Measurements from ENCODE around the gene BCKDHB.
A peak's percentile ranks its signal among the peaks of the same experiment; 100 is the strongest.

The BCKDHB gene

DNA sequence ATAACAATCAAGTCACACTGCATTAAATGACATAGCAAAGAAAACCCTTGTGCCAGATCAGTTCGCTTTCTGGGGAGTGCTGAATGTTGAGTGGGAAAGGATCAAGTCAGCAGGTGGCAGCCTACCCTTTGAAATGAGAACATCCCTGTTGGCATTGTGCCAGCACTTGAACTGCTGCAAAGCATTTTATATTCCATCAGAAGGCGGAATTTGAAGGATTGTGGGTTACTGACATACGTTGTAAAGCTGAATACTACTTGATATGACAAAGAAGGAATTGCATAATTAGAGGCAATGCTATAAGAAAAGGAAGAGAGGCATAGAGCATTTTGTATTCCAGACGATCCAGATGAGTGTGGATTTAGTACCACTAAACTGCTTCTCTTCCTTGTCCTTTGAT lies 26.5 kb downstream of the BCKDHB start:
- H3K4me3 ChIP-seq (ENCODE audit: low read depth, low read length): no peak overlapping the region
- TF ChIP-seq, protein P1, sequence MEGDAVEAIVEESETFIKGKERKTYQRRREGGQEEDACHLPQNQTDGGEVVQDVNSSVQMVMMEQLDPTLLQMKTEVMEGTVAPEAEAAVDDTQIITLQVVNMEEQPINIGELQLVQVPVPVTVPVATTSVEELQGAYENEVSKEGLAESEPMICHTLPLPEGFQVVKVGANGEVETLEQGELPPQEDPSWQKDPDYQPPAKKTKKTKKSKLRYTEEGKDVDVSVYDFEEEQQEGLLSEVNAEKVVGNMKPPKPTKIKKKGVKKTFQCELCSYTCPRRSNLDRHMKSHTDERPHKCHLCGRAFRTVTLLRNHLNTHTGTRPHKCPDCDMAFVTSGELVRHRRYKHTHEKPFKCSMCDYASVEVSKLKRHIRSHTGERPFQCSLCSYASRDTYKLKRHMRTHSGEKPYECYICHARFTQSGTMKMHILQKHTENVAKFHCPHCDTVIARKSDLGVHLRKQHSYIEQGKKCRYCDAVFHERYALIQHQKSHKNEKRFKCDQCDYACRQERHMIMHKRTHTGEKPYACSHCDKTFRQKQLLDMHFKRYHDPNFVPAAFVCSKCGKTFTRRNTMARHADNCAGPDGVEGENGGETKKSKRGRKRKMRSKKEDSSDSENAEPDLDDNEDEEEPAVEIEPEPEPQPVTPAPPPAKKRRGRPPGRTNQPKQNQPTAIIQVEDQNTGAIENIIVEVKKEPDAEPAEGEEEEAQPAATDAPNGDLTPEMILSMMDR (conservative IDR thresholded peaks at IDR 0.05; ENCODE audit: low read depth, low read length): peak; percentile 79
- DNase-seq (ENCODE audit: low read depth): peak; percentile 90

DNA sequence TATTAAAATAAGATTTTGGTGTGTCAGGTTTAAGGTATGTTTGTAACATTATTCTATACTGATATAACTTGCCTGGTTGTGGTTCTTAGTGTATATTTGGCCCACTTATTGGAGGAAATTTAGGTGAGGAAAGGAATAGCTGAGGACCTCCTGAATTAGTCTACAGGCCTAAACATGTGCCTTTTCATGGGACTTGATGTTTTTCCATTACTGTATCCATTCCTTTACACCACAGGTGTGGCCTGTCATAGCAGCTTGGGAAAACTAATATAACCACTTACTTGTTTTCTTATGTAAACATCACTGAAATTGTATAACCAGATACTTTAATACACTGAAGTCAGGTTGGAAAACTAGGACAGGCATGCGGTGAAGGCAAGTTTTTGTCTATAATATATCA lies 27.6 kb downstream of the BCKDHB start:
- no peak overlapping the region for H3K4me3 ChIP-seq (ENCODE audit: low read depth, low read length)
- TF ChIP-seq, protein P1 (conservative IDR thresholded peaks at IDR 0.05; ENCODE audit: low read depth, low read length): no peak
- no peak for DNase-seq (ENCODE audit: low read depth)

DNA sequence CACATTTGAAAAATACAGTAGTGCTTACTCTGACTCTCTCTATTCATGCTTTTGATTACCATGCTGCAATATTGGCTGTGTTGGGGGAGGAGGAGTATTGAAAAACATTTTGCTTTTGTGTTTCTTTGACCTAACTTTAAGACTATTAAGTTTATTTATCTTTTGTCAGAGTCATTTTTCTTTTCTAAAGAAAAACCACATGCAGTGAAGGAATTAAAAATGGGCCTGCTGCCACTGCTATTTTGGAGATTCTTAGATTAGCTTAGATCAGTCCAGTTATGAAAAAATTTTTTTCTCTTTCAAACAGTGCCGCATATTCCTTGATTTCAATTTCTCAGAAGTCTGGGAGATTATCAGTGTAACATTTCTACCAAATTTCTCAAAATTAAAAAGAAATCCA lies 36.1 kb downstream of the BCKDHB start:
- H3K4me3 ChIP-seq (ENCODE audit: low read depth, low read length): no peak overlapping the region
- TF ChIP-seq, protein P1 (conservative IDR thresholded peaks at IDR 0.05; ENCODE audit: low read depth, low read length): no peak
- peak; percentile 41 for DNase-seq (ENCODE audit: low read depth)

DNA sequence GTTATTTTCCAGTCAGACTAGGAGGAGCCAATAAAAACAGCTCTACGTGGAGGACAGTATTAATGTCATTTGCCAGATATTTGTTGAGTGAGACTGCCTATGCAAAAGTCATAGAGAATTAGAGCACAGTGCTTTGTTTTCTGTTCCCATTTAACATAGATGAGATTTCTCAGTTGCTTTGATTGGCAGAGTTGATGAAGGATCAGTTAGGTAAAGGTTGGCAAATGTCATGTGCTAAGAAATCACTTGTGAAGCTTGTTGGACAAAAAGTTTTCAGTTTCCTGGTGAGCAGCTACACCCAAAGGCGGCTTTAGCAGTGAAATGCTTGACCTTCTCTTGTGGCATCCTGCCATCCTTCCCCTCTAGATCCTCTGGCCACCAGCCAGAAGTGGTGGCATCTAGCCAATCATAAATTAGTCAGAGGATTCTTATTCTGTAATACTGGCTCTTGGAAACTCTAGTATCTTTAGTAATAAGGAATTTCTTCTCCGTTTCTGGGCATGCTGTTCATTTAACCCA lies 37.0 kb downstream of the BCKDHB start:
- H3K4me3 ChIP-seq (ENCODE audit: low read depth, low read length): no peak overlapping the region
- DNase-seq (ENCODE audit: low read depth): peak; percentile 86
- TF ChIP-seq, protein P1 (conservative IDR thresholded peaks at IDR 0.05; ENCODE audit: low read depth, low read length): no peak

DNA sequence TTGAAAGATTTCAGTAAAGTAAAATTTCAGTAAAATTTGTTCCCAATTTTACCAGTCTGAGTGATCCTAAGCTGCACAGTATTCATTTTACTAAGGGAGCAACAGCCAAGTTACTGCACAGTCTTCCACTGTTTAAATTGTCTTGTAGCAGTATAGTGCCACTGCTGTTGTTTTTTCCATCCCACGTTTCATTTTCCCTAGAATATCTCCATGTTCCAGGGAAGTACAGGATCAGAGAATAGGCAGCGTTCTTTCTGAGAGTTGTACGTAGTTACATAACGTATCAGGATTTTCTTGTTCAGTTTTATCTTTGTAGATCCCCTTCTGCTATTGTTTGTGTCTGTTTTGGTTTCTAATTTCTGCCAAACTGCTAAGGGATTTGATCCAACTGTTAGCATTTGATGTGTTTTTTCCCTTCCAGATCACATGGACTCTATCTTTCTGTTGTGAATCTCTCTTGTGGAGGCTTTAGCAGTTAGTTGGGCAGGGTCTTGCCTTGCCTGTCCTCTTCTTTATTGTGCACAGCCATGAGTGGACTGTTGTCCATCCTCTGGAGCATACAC lies 38.4 kb downstream of the BCKDHB start:
- no peak for DNase-seq (ENCODE audit: low read depth)
- TF ChIP-seq, protein P1 (conservative IDR thresholded peaks at IDR 0.05; ENCODE audit: low read depth, low read length): no peak
- H3K4me3 ChIP-seq (ENCODE audit: low read depth, low read length): no peak overlapping the region

DNA sequence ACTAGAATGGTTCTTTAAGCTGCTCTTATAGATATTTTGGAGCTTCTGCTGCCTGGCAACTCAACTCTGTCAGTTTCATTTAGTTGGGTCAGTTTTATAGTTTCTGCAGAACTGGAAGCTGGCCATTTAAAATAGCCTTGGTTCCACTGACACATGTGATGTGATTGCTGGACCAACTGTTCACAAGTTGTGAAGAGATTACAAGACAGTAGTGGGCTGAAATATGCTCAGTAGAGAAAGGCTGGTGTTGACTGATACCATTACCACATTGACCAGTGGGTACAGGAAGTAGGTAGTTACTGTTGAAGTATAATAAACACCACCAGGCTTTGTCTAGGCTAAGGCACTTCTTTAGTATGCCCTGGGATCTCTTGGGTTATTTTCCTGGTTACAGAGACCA lies 39.0 kb downstream of the BCKDHB start:
- TF ChIP-seq, protein P1 (conservative IDR thresholded peaks at IDR 0.05; ENCODE audit: low read depth, low read length): no peak
- peak; percentile 20 for DNase-seq (ENCODE audit: low read depth)
- no peak overlapping the region for H3K4me3 ChIP-seq (ENCODE audit: low read depth, low read length)

DNA sequence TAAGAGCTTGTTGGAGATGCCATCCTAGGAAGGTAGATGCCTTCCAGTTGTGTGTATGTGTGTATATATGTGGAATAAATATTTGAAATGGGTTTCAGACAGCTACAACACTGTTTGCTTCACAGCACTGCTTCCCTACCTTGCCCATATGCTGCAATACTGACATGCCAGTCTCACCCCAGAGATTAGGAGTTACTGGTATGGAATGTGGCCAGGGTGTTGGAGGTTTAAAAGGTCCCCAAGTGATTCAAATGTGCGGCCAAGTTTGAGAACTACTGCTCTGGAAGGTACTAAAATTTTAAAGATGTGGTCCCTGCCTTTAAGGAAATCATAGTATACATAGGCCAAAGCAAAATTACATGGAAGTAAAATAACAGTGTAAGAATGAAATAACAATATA lies 39.5 kb downstream of the BCKDHB start:
- DNase-seq (ENCODE audit: low read depth): no peak
- H3K4me3 ChIP-seq (ENCODE audit: low read depth, low read length): no peak overlapping the region
- TF ChIP-seq, protein P1 (conservative IDR thresholded peaks at IDR 0.05; ENCODE audit: low read depth, low read length): no peak
